HepG2 (cell line): Measurements from ENCODE around the gene SLC25A48. TPM values are rescaled to one million over a fixed set of nuclear protein-coding genes. Genes with fewer than 3 reads are reported as not detected.

Experiments used
- ATAC-seq: fragments of 200-7000 bp; cut with Tn5 transposase; 3 replicates; pipeline ENCODE4 v1.9.1; 2020; ENCODE audit warnings: mild to moderate bottlenecking, moderate library complexity
- BruUV-seq: library from RNA; stranded (reverse); fragments of 400-500 nt; replicated peaks from 2 replicates; lab custom pipeline; 2021; lab: Mats Ljungman, UMichigan
- CTCF ChIA-PET: fragments of 300-600 bp; formaldehyde crosslinking; extraction: SDS; loops from one replicate; lab custom pipeline; 2021; ENCODE audit warnings: low total read pairs, inconsistent platforms, low intra/inter-chr PET ratio; lab: Yijun Ruan, JAX
- POLR2A ChIA-PET: fragments of 350-600 bp; sonication (Branson Sonifier 250); formaldehyde crosslinking; loops from one replicate; lab custom pipeline; 2020; ENCODE audit warnings: antibody characterized with exemption, inconsistent platforms; lab: Yijun Ruan, JAX
- DNase-seq: peaks from one replicate; pipeline ENCODE4 v3.0.0-alpha.2; 2015; ENCODE audit warnings: low spot score
- FAIRE-seq: peaks from 3 replicates; lab custom pipeline; 2011; peaks lifted over from hg19 to GRCh38; lab: Jason Lieb, UNC
- H2AFZ ChIP-seq: one replicate; pipeline ENCODE4 v1.6.1; 2011; ENCODE audit warnings: low read length, inconsistent platforms
- H3K27ac ChIP-seq: fragments of 300-600 bp; 3 replicates; pipeline ENCODE4 v1.8.0; 2011; ENCODE audit warnings: mixed run types, mild to moderate bottlenecking, mixed read lengths, low read length, inconsistent platforms; ENCODE audit not compliant: insufficient read depth; ENCODE audit errors: extremely low read length
- H3K27me3 ChIP-seq, 2 experiments: fragments of 200-600 bp in 1 of 2; 2 replicates in 1 of 2; 3 replicates in 1 of 2; pipeline versions ENCODE4 v1.6.0 to v1.8.0; 2011; ENCODE audit warnings: low read length in 2 of 2, mild to moderate bottlenecking in 2 of 2, moderate library complexity in 2 of 2, inconsistent platforms in 1 of 2; ENCODE audit not compliant: insufficient read depth in 2 of 2, control insufficient read depth in 1 of 2
- H3K36me3 ChIP-seq, 2 experiments: fragments of 200-600 bp in 1 of 2; replicated peaks in 1 of 2; 2 replicates in 1 of 2; 3 replicates in 1 of 2; pipeline versions ENCODE4 v1.5.1 to v1.8.0; 2011; ENCODE audit warnings: low read length in 2 of 2, inconsistent platforms in 1 of 2; ENCODE audit not compliant: insufficient read depth in 2 of 2, control insufficient read depth in 1 of 2
- H3K4me1 ChIP-seq: 2 replicates; pipeline ENCODE4 v1.5.1; 2012; ENCODE audit warnings: low read length, inconsistent platforms; ENCODE audit not compliant: insufficient read depth
- H3K4me2 ChIP-seq: 2 replicates; pipeline ENCODE4 v1.6.0; 2011; ENCODE audit warnings: low read depth, low read length, inconsistent platforms
- H3K4me3 ChIP-seq, 3 experiments: fragments of 200-600 bp in 1 of 3; sonication (generic), shearing (Covaris generic) in 1 of 3; replicated peaks in 1 of 3; 2 replicates each; pipeline ENCODE4 v1.5.1; 2011 to 2016; ENCODE audit warnings: low read length in 3 of 3, inconsistent platforms in 2 of 3, low read depth in 2 of 3, mild to moderate bottlenecking in 2 of 3, control low read depth in 1 of 3, mixed read lengths in 1 of 3; ENCODE audit not compliant: insufficient read depth in 1 of 3
- H3K79me2 ChIP-seq: one replicate; pipeline ENCODE4 v1.6.1; 2011; ENCODE audit warnings: low read length, inconsistent platforms; ENCODE audit not compliant: insufficient read depth
- H3K9ac ChIP-seq: 2 replicates; pipeline ENCODE4 v1.6.0; 2011; ENCODE audit warnings: mild to moderate bottlenecking, low read depth, low read length, inconsistent platforms; ENCODE audit not compliant: insufficient read depth
- H3K9me3 ChIP-seq: 2 replicates; pipeline ENCODE4 v1.5.1; 2012; ENCODE audit warnings: mild to moderate bottlenecking, low read length
- H4K20me1 ChIP-seq: 2 replicates; pipeline ENCODE4 v1.6.0; 2011; ENCODE audit warnings: inconsistent platforms, mild to moderate bottlenecking, low read length, moderate library complexity; ENCODE audit not compliant: insufficient read depth
- ARID5B ChIP-seq: IDR thresholded peaks from 2 replicates; pipeline ENCODE4 v1.4.0; 2020; ENCODE audit warnings: mild to moderate bottlenecking, missing genetic modification reagents
- ATF2 ChIP-seq: sonication (generic); formaldehyde crosslinking; IDR thresholded peaks from 2 replicates; pipeline ENCODE4 v1.4.0; 2020; ENCODE audit warnings: missing genetic modification reagents
- DMAP1 ChIP-seq: IDR thresholded peaks from 2 replicates; pipeline ENCODE4 v1.6.1; 2016
- FOXO1 ChIP-seq: sonication (generic); formaldehyde crosslinking; IDR thresholded peaks from 2 replicates; pipeline ENCODE4 v1.4.0; 2020; ENCODE audit warnings: missing genetic modification reagents
- KDM6A ChIP-seq: IDR thresholded peaks from 2 replicates; pipeline ENCODE4 v1.6.1; 2016; ENCODE audit warnings: low read depth
- MYC ChIP-seq: sonication (generic); formaldehyde crosslinking; IDR thresholded peaks from 2 replicates; pipeline ENCODE4 v1.9.0; 2021; ENCODE audit warnings: missing genetic modification reagents, borderline replicate concordance
- PHF5A ChIP-seq: IDR thresholded peaks from one replicate; pipeline ENCODE4 v1.6.1; 2018; ENCODE audit warnings: low read depth, missing genetic modification reagents; ENCODE audit not compliant: unreplicated experiment
- POLR2G ChIP-seq: fragments of 200-400 bp; formaldehyde crosslinking; IDR thresholded peaks from 2 replicates; pipeline ENCODE4 v1.6.1; 2018; ENCODE audit warnings: mild to moderate bottlenecking, low read depth, low read length, moderate library complexity
- ZNF20 ChIP-seq: sonication (generic); formaldehyde crosslinking; IDR thresholded peaks from 2 replicates; pipeline ENCODE4 v1.4.0; 2020; ENCODE audit warnings: mild to moderate bottlenecking, moderate library complexity, missing genetic modification reagents
- ZNF274 ChIP-seq: sonication (generic); formaldehyde crosslinking; IDR thresholded peaks from 2 replicates; pipeline ENCODE4 v1.5.1; 2020; ENCODE audit warnings: mild to moderate bottlenecking, missing genetic modification reagents
- ZNF275 ChIP-seq: sonication (generic); formaldehyde crosslinking; IDR thresholded peaks from 2 replicates; pipeline ENCODE4 v1.8.0; 2022; ENCODE audit warnings: missing genetic modification reagents, mild to moderate bottlenecking, inconsistent platforms, borderline replicate concordance
- ZNF562 ChIP-seq: sonication (generic); formaldehyde crosslinking; IDR thresholded peaks from 2 replicates; pipeline ENCODE4 v1.8.0; 2022; ENCODE audit warnings: missing genetic modification reagents, borderline replicate concordance
- WGBS: methylation state at CpG from one replicate; pipeline ENCODE4 v1.1.6; 2017; ENCODE audit warnings: low lambda C conversion rate; 5-methylcytosine and 5-hydroxymethylcytosine counted together
- in situ Hi-C: cut with HindIII; loops from 2 replicates; pipeline ENCODE4 v1.10.0; 2017; ENCODE audit warnings: low pct_unique_long_range_greater_than_20kb; ENCODE audit not compliant: extremely low pct_ligation_motif_present
- intact Hi-C: fragments of 100-400 bp; cut with micrococcal nuclease; formaldehyde crosslinking; loops from one replicate; pipeline ENCODE4 v1.10.0; 2022; ENCODE audit not compliant: unreplicated experiment
- polyA plus RNA-seq, 8 experiments: library from polyadenylated mRNA; depleted of rRNA in 3 of 8; stranded (reverse) in 7 of 8; unstranded in 1 of 8; fragments of >200 nt; fragmentation: Illumina TruSeq in 4 of 8; extraction: Trizol in 4 of 8; gene quantifications; 2 replicates each; pipeline versions ENCODE4 v1.2.1 to v1.2.3, GENCODE V29; 2011 to 2016; ENCODE audit warnings: low read depth in 4 of 8, missing spikeins in 1 of 8, mixed read lengths in 1 of 8; ENCODE audit not compliant: insufficient read depth in 1 of 8
- total RNA-seq, 5 experiments: library from RNA; depleted of rRNA; stranded (reverse); fragments of >200 nt; fragmentation: Illumina TruSeq; extraction: Trizol; gene quantifications; 2 replicates each; pipeline ENCODE4 v1.2.3, GENCODE V29; 2016; ENCODE audit warnings: low read depth in 1 of 5

Gene SLC25A48
- total and polyA plus RNA-seq, 2 of the 13 experiments (the other 11 are each of a cell fraction or from before 2014, with no cell fraction given), result 0.17 to 4.5 TPM

GRCh38 chr5:135821802-135822201 is 12.7 kb upstream of the SLC25A48 start:
- BruUV-seq, result no TSS peak
- peaks cover 0 to 29% of the 10 kb centered on the region in 2 experiments for H3K27me3 ChIP-seq
- in situ Hi-C loops, result no loop called here
- H3K27ac ChIP-seq, result no peak overlapping the region
- FAIRE-seq (no peak), ATAC-seq (no peak), DNase-seq (no peak)
- TF ChIP-seq ZNF275 (CRISPR knock-in tag), result no peak
- no peak for TF ChIP-seq MYC (CRISPR knock-in tag)
- no peak for TF ChIP-seq DMAP1 (CRISPR knock-in tag)
- no peak for TF ChIP-seq ZNF274 (CRISPR knock-in tag)
- no peak for TF ChIP-seq FOXO1 (CRISPR knock-in tag)
- TF ChIP-seq ZNF20 (CRISPR knock-in tag), result no peak
- TF ChIP-seq ZNF562 (CRISPR knock-in tag), result no peak
- TF ChIP-seq POLR2G, result no peak
- TF ChIP-seq ARID5B (CRISPR knock-in tag), result no peak
- TF ChIP-seq PHF5A (CRISPR knock-in tag), result no peak
- TF ChIP-seq ATF2, result no peak
- TF ChIP-seq KDM6A (CRISPR knock-in tag), result no peak
- ChIA-PET POLR2A (no interaction called here), CTCF (no interaction called here)
- no peak overlapping the region for H3K9ac ChIP-seq
- H3K4me1 ChIP-seq, result no peaks in the 10 kb centered on the region
- H3K9me3 ChIP-seq, result no peaks in the 10 kb centered on the region
- H4K20me1 ChIP-seq, result no peaks in the 10 kb centered on the region
- no peak overlapping the region for H2AFZ ChIP-seq
- intact Hi-C loops, result no loop called here
- WGBS, result 37% methylated on average over 5 of the region's 7 CpGs
- no peak overlapping the region for H3K4me3 ChIP-seq
- no peak overlapping the region for H3K4me2 ChIP-seq
- no peaks in the 10 kb centered on the region for H3K79me2 ChIP-seq
- H3K36me3 ChIP-seq, result no peaks in the 10 kb centered on the region
